GM18873 (cell line): ENCODE data around the gene MED9.

Experiments
- ATAC-seq: cut with Tn5 transposase; IDR thresholded peaks from one replicate; pipeline ENCODE4 v1.9.1; 2021; ENCODE audit warnings: mild to moderate bottlenecking, moderate library complexity, moderate number of reproducible peaks; ENCODE audit not compliant: unreplicated experiment, low FRiP score

Gene MED9

DNA sequence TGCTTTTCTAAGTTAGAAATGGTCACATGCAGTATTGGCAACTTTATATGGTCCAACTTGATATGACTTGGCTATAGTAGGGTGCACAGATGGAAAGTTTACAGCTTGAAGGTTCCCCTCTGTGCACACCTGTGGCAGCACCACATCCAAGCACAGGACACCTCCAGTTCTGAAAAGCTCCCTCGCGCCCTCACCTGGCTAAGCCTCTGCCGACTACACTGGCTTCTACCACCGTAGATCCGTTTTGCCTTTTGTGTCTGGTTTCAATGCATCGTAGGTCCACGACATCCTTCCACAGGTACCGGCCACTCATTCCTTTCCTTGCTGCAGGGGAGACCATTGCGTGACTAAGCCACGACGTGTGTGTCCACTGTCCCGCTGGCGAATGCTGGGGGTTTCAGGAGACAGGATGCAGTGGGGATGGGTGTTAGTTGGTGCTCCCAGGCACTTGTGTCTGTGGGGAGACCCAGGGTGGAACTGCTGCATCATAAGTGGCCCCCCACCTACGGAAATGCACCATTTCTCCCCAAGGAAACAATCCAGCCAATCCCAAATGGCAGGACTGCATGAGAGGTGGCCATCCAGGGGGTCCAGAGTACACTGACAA is 24.3 kb downstream of the MED9 start:
- no peak for ATAC-seq

DNA sequence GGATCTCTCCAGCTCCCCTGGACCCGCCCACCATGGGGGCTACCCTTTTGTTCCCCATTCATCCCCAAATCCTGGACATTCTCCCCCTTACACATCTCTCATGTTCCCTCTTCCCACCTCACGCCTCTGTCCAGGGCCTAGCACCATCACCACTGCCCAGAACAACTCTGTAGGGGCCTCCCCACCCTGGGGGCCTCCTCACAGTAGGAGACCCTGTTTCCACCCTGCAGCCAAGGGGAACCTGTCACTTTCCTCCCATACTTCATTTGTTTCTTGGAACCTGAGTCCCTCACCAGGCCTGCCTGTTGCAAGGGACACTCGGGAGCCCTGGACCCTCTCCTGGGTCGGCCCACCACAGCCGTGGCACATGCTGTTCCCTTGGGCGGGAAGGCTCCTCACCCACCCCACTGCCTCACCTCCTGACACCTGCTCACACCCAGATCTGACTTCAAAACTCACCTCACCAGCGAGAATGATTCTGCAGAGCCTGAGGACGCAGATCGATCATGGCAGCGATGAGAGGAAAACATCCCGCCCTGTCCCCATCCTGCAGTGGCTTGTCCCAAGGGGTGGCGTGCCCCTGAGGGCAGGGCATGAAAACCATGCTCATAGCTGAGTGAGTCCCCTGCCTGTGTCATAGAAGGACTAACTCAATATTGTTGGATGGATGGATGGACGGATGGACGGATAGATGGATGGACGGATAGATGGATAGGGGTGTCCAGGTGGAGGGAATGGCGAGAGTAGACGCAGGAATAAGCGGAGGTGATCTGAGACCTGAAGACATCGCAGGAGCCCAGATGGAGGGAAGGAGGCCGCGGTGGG is 26.2 kb downstream of the MED9 start:
- no peak for ATAC-seq

DNA sequence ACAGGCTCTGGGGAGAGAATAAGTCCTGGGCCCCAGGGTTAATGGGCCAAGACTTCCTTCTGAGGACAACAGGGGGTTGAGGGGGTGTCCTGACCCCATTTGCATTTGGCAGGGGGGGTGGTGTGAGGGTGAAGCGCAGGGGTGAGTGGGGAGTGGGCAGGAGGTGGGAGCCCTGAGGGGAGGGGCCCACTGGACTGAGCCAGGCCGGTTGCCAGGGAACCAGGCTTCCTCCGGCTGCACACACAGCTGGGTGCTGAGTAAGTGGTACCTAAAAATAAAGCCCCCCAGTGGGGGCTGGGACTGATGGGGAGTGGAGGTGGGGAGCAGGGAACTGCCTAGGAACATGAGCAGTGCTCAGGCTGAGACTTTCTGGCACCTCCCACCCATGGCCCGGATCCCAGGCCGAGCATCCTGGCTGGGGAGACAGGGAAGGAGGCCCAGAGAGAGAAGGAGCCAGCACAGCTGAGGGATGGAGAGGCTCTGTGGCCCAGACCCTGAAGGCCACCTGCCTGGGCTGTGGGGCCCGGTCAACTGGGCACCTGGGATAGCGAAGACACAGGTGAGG is 26.8 kb downstream of the MED9 start:
- ATAC-seq, result no peak

DNA sequence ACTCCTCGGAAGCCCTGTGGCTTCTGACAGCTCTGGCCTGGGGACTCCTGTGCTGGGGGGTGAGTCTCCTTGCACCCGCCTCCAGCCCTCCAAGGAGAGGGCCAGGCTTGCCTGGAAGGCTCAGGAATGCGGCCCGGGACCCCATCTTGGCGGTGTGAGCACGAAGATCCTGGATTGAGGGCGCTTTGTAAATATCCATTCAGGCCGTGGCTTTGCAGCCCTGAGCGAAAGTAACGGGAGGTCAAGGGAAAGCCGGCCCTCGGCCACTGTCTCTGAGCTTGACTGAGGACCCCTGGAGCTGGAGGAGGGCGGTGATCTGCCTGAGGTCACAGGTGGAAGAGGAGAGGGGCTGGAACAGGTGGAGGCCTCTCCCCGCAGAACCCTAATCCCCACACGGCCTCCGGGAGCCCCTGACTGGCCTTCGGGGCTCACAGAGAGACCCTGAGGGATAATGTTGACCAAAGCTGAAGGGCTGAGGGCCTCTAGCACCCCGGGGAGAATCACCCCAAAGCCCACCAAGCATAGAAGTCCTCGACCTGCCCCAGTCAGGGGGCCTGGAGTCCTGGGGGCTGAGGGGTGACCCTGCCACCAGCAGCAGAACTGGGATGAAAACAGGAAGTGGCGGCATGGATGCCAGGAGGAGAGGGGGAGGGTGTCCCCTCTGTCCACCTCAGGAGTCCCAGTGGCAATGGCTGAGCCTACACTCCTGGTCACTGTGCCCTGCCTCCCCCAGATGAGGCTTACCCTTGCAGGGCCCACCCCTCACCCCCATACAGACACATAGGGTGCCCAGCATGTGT is 27.7 kb downstream of the MED9 start:
- no peak for ATAC-seq

DNA sequence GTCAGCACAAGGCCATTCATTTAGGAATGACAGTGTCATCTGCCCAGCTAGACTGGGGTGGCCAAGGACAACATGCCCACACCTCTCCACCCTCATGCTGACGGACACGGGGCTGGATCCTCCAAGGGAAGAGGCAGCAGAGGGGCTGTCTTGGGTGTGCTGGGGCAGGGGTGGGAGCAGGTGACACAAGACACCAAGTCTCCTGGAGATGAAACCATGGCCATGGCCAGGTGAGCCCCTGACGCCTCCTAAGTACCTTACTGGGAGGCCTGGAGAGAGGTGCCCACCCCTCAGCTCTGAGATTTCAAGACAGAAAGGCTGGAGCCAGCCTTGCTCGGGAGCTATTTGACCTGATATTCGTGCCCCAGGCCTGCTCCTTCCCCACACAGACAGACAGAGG is 28.4 kb downstream of the MED9 start:
- ATAC-seq, result no peak

DNA sequence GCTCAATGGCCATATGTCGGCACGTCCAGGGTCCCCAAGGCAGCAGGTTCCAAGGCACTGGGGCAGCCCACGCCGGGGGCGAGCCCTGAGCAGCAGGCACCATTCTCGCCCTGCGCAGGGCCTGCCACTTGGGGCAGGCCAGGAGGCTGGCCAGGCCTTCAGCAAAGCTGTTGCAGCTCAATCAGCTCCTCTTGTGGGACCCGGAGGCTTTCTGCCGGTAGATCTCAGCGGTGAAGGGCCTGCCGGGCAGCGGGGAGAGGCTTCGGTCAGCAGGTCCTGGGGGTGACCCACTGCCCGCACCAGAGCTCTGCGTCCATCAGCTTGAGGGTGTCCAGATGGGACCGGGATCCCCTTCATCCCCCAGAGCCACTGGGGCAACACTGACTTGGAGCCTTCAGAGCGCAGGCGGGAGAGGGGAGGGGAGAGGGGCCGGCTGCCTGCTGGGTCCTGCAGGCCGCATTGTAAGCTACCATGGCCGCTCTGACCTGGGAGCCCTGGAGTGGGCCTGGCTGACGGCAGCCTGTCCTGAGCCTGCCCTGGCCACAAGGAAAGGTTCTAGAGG is 28.9 kb downstream of the MED9 start:
- no peak for ATAC-seq

DNA sequence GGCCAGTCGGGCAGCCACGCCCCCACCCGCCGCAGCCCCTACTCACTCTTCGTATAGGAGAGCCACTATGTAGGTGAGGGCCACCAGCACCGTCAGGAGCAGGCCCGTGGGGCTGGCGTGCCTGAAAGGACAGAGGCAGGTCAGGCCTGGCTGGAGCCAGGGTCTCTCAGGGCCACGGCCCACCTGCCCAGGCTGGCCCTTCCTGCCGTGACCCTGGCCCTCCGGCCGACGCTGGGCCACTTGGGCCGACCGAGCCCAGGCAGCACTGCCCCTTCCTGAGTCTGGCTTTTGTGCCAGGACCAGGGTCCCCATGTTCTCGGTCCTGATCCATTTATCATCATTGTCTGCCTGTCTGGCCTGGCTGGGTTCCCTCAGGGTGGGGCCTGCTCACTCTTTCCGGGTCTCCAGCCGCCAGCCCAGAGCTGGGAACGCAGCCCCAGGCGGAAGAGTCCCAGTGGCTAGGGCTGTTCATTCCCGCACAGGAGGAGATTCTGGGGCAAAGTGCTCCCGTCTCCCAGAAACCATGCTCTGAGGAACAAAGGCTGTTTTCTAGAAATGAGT is 29.5 kb downstream of the MED9 start:
- ATAC-seq, result no peak

DNA sequence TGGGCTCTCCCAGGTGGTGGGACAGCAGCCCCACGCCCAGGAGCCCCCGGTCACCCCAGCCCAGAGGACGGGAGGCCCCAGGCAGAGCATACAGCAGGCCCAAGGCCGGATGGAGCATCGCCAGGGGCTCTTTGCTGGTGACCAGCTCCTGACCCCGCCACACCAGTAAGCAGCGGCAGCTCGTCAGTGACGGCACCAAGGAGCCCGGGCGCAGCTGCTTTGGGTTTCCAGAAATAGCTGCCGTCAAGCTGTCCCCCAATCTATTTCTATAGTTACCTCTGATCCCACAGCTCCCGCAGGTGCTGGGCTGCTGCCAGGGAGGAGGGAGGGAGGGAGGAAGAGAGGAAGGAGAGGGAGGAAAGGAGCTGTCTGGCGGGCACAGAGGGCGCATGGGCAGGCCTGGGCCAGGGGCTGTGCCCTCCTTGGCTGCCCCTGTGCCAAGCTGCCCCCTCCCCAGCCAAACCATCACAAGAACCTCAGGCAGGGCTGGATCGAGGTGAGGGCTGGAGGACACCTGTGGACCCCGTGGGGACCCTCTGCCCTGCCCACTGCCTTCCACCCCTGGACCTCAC is 30.2 kb downstream of the MED9 start:
- no peak for ATAC-seq

DNA sequence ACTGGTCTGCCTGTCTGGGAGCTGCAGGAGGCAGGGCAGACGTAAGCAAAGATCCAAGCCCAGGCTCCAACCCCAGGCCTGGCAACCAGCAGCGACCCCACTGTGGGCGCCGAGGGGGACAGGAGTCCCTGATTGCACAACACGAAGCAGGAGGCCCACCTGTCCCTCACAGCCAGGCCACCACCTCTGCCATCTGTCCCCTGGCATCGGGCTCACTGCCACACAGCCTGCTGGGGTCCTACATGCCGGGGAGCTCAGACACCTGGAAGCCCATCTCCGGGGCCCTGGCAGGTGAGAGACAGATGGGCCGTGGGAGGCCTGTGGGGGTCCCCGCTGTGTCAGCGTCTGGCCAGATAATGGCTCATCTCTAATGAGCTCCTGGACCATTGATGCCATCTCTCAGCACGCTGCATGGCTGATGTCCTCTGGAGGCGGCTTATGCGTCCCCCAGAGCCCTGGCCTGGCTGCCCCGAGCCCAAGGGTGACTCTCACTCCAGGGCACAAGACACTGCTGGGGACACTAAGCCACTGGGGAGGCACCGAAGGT is 30.7 kb downstream of the MED9 start:
- ATAC-seq, result no peak

DNA sequence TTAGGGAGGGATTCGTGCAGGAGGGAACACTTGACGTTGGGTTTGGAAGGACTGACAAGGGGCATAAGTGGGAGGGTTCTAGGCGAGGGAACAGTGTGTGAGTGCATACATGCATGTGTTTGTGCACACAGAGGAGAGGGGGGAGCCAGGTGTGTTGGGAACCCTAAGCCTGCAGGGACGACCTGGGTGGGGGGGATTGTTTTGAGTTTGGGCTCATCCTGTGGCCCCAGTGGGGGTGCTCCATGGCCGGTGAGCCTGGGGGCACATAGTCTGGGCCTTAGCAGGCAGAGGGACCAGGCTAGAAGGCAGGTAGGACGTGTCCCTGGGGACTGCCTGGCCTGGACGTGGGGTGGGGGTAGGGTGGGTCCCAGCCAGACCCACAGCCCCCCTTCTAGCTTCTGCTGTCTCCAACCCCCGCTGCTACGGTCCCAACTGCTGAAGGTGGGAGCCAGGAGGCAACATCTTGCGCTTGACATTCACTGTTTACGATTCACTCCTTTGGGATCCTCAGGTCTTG is 31.3 kb downstream of the MED9 start:
- ATAC-seq, result no peak

DNA sequence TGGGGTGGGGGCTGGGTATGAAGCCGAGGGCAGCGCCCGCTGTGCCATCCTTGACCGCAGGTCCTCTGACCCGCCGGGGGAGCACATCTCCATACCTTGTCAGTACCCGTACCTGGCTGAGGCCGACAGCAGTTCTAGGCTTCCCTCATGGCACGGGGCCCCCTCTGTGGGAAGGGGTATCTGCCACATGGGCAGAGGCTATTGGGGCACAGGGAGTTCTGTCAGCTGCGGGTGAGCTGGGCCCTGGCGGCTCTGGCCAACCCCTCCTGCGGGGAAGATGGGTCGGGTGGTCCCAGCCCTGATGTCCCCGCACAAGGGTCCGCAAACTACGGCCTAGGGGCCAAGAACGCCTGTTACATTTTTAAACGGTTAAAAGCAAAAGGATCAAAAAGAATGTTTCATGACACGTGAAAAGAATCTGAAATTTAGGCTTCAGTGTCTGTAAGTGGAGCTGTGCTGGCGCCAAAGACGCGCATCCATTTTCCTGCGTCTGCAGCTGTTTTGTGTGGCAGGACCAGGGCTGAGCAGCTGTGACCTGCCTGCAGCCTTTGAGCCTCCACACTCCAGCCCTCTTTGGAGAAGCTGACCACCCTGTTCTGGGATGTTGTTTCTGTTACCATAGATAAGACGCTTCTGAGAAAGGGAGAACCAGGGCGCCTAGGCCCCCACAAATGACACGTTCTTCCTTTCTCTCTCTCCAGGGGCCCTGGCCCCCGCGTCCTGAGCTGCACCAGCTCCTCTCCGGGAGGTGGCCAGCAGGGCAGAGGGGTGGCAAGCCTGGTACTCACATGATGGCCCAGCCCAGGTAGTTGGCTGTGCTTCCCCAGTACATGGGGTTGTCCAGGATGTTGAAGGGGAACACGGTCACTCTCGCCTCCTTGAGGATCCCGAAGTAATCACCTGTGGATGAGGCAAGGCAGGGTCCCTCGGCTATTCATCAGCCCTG is 32.1 kb downstream of the MED9 start:
- no peak for ATAC-seq

DNA sequence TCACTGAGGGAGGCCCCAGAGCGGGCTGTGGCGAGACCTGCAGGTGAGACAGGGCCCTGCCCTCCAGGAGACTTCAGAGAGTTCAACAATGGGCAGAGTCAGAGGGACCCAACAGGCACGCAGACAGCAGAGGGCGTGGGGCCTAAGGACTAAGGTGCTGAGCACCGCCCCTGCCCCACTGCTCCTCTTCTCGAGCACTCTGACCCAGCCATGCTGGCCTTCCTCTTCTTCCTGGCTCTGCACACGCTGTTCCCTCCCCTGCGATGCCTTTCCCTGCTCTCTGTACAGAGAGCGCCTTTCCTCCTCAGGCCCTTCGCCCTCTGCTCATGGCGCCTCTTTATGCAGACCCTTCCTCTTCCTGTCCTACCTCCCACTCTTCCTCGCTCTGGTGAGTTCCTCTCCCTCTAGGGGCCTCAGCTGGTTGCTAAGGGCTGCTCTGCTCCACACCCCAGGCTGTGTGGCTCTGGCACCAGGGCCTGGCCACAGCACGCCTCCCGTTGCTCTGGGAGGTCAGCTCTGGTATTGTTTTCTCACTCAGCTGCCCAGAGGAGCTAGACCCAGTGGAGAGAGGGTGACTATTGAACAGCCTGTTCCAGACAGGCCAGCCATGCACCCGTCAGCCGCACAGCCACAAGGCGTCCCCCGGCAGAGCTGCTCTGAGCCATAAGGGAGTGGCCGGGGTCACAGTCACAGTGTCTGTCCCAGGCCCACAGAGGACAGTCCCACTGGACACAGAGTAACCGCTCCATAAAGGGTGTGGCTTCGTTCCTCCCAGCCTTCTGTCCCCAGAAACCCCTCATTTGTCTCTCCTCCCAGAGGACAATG is 33.0 kb downstream of the MED9 start:
- no peak for ATAC-seq

DNA sequence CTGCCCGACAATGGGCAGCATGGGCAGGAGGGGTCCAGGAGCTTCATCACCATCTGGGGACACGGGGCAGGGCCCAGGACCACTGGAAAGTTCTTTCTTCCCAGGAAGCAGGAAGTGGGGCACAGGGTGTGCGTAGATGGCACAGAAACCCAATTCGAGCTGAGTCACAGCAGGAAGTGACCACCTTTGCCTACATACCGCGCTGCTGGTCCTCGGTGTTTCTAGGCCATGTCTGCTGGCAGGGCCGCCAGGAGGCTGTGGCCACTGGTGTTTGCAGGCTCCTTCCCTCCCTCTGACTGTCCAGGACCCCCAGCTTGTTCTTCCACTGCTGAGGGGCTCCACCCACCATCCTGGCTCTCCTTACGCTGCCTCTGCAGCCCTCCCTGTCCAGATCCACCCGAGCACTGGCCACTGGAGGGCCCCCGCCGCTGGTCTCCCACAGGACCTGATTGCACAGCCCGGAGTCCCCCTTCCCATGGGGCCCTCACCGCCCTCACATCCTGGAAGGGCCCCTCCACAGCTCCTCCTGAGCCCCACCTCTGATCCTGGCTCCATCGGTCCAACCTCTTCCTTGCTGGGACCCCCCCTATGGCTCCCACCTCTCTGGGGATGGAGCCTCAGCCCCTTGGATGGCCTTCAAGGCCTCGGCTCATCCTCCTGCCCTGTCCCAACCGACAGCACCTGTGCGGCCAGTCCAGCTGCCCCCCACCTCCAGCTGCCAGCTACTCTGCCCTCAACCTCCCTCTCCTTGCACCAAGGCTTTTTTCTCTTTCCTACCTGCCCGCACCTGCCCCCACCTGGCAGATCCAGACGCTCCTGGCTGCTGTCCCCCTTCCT is 33.9 kb downstream of the MED9 start:
- no peak for ATAC-seq

DNA sequence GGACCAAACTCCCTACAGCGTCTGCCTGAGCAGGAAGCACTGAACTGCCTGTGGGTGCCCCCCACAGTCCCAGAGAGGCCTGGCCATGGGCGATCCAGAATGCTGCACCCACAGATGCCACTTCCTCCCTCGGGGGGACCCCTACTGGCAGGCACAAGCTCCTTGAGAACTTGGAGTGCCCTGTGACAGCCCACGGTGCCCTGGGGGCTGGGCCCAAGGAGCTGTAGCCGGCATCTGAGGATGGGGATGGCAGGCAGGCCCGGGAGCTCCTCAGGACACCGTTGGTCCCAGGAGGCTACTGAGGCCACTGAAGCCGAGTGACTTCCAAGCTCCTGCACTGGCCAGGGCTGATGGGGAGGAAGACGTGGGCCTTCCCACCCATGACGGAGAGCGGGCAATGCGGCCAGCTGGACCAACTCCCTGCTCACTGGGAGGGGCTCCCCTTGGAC is 34.5 kb downstream of the MED9 start:
- ATAC-seq, result no peak

DNA sequence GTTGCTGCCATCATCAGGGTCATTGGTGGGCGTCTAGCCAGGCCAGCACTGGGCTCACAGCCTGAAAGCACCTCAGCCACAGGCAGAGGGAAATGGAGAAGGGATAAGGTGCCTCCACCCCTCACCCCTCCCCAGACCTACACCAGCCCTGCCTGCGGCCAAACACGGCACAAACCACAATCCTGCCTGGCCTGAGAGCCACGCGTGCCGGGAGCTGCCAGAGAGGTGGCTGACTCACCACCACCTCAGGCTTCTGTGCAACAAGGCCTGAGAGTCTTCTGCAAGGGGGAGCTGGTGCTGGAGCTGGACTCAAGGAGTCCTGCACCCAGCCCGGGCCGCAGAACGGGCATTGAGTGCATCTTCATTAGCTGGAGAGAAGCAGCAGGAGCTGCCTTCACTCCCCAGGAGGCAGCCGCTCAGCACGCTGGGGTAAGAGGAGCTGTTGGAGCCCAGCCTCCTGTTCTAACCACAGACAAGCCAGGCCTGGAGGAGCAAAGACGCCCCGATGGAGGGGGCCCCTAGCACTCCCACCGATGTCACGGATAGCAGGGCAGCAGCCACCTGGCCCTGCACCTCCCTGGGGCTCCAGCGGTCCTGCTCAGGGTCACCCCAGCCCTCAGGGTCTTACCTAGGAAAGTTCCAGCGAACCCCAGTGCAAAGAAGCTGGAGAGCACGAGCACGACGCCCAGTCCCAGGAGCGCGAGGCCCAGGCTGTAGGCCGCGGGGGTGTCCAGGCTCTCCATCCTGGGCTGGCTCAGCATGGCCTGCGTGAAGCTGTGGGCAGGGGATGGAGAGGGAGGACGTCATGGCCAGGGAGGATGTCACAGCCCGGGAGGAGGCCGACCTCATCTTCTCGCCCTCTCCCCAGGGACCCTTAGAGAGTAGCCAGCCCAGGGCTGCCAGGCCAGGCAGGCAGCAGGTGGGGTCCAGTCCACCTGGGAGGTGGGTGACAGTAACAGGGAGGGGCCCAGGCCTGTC is 35.4 kb downstream of the MED9 start:
- no peak for ATAC-seq

DNA sequence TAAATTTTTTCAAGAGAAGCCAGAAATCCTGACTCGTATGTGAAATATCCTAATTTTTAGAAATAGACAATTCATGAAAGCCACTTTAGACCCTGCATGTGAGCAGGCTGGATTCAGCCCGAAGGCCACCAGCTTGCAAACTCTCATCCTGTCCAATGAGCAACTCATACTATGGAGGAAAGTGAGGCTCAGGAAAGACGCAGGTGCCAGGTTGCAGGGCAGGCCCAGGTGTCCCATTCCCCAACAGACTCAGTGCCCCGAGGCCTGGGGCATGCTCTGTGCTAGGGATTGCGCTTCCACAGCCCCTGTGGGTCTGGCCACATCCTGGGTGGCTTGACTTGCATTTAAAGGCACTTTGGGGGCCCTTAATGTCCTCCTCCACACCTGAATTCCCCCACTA is 36.1 kb downstream of the MED9 start:
- ATAC-seq, result no peak
